Suprapubic skin (tissue), 3 donors: ENCODE measurements around the gene KCNC4.

ENCODE experiments used
- POLR2A ChIP-seq, 2 donors: fragments of 450-650 bp; IDR thresholded peaks; one replicate each; pipeline ENCODE4 v1.6.1; 2017; ENCODE audit warnings: antibody characterized with exemption in 2 of 2, mild to moderate bottlenecking in 2 of 2, moderate library complexity in 2 of 2
- TF ChIP-seq, protein P1 (sequence below), 2 donors: fragments of 200-600 bp in 1 of 2; fragments of 450-650 bp in 1 of 2; sonication (generic) in 1 of 2; IDR thresholded peaks; one replicate each; pipeline ENCODE4 v1.5.1; 2016 to 2019; ENCODE audit warnings: antibody characterized with exemption in 2 of 2, mild to moderate bottlenecking in 1 of 2, moderate library complexity in 1 of 2

DNA sequence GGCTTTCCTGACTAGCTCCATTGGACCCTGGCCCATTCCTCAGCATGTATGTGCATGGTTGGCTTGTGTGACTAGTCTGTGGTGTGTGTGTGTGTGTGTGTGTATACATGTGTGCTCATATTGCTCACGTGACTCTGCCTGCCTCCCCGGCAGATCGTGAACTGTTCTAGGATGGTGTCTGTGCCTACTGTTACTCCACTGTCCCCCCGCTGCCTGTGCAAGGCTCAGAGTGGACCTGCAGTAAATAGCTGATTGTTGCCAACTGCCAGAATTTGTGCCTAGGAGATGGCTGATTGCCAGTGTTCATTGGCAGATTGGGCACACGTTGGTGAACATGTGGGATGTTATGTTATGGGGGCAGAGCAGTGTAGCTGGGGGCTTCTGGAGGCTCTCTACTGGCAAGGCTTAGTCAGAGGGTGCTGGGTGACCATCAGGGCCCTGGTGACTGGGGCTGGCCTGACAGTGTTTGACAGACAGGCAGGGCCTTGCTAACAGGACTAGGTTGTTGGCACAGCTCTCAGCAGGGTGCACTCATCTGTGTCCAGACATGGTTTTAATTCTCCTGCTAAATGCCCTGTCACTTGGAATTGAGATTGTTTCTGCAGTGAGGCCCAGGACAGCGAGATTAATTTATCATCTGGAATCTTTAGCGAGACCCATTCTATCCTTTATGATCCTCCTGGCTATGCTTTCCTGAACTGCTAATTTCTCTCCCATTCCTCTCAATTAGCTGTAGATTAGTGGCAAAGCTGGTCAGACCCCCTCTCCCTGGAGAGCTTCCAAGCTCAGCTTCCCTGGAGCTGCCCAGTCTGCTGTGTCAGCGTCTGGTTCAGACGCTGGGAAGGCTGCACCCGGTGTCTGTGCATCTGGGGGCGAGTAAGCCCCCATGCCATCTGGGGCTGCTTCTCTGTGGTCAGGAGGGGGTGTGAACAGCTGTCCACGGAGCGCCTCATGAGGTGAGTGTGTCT, 39.1 kb upstream of the KCNC4 start:
- TF ChIP-seq, protein P1, sequence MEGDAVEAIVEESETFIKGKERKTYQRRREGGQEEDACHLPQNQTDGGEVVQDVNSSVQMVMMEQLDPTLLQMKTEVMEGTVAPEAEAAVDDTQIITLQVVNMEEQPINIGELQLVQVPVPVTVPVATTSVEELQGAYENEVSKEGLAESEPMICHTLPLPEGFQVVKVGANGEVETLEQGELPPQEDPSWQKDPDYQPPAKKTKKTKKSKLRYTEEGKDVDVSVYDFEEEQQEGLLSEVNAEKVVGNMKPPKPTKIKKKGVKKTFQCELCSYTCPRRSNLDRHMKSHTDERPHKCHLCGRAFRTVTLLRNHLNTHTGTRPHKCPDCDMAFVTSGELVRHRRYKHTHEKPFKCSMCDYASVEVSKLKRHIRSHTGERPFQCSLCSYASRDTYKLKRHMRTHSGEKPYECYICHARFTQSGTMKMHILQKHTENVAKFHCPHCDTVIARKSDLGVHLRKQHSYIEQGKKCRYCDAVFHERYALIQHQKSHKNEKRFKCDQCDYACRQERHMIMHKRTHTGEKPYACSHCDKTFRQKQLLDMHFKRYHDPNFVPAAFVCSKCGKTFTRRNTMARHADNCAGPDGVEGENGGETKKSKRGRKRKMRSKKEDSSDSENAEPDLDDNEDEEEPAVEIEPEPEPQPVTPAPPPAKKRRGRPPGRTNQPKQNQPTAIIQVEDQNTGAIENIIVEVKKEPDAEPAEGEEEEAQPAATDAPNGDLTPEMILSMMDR (IDR thresholded peaks at IDR 0.05) = no peak
- TF ChIP-seq POLR2A (IDR thresholded peaks at IDR 0.05) = no peak
